ENCODE data around the gene ST8SIA2.

- no peak for TF ChIP-seq CTCF (tag by site-specific recombination; IDR thresholded peaks at IDR 0.05)
- no peak for TF ChIP-seq OSR2 (tag by site-specific recombination; IDR thresholded peaks at IDR 0.05)
- TF ChIP-seq ZNF76 (tag by site-specific recombination; IDR thresholded peaks at IDR 0.05; ENCODE audit: borderline replicate concordance, low read depth): no peak
Measured at GRCh38 chr15:92467245-92467644, 73.6 kb downstream of the ST8SIA2 start.
